NCI-H2029 treated with DMSO at 0.1 percent for 48 hours (cell line): ENCODE measurements around the gene SRPK2.
"Not testable (repeated sequence)": the region's sequence is repeated elsewhere in the genome, so short reads cannot be mapped to it uniquely, and the experiment has no call there.

Experiments
- DNase-seq: peaks from one replicate; lab custom pipeline; 2025; lab: John Stamatoyannopoulos, UW

SRPK2 gene

GRCh38 chr7:105339404-105340323 lies 49.1 kb downstream of the SRPK2 start:
- DNase-seq, result no peak

GRCh38 chr7:105337529-105337928 lies 51.2 kb downstream of the SRPK2 start:
- no peak for DNase-seq

- no peak for DNase-seq
These were observed 52.7 kb downstream of the SRPK2 start for GRCh38 chr7:105336009-105336408.

GRCh38 chr7:105332661-105333060 lies 56.1 kb downstream of the SRPK2 start:
- not testable (repeated sequence) for DNase-seq

GRCh38 chr7:105330526-105330925 lies 58.2 kb downstream of the SRPK2 start:
- no peak for DNase-seq

- DNase-seq, result no peak
These were observed 61.5 kb downstream of the SRPK2 start for GRCh38 chr7:105327201-105327600.

- DNase-seq, result no peak
These were observed 63.4 kb downstream of the SRPK2 start for GRCh38 chr7:105325216-105325904.

GRCh38 chr7:105324606-105325005 lies 64.1 kb downstream of the SRPK2 start:
- DNase-seq, result not testable (repeated sequence)

GRCh38 chr7:105323366-105323765 lies 65.4 kb downstream of the SRPK2 start:
- no peak for DNase-seq

- DNase-seq, result no peak
These were observed 66.0 kb downstream of the SRPK2 start for GRCh38 chr7:105322655-105323277.

GRCh38 chr7:105321754-105322455 lies 66.8 kb downstream of the SRPK2 start:
- DNase-seq, result no peak

GRCh38 chr7:105320896-105321295 lies 67.8 kb downstream of the SRPK2 start:
- no peak for DNase-seq

- no peak for DNase-seq
These were observed 69.1 kb downstream of the SRPK2 start for GRCh38 chr7:105319578-105319977.

- DNase-seq, result no peak
These were observed 72.0 kb downstream of the SRPK2 start for GRCh38 chr7:105316578-105317344.

- DNase-seq, result no peak
These were observed 73.4 kb downstream of the SRPK2 start for GRCh38 chr7:105315357-105315756.

GRCh38 chr7:105309235-105310169 lies 79.2 kb downstream of the SRPK2 start:
- DNase-seq, result no peak

- DNase-seq, result no peak
These were observed 81.5 kb downstream of the SRPK2 start for GRCh38 chr7:105307163-105307672.

- no peak for DNase-seq
These were observed 82.4 kb downstream of the SRPK2 start for GRCh38 chr7:105306298-105306748.

- no peak for DNase-seq
These were observed 83.1 kb downstream of the SRPK2 start for GRCh38 chr7:105305633-105306032.
